ENCODE data around the gene MAST4. TPM values are rescaled to one million over a fixed set of nuclear protein-coding genes. Genes with fewer than 3 reads are reported as not detected.

MAST4 gene
- total RNA-seq, 1 donor from 2014 or later, result 22.3 TPM

DNA sequence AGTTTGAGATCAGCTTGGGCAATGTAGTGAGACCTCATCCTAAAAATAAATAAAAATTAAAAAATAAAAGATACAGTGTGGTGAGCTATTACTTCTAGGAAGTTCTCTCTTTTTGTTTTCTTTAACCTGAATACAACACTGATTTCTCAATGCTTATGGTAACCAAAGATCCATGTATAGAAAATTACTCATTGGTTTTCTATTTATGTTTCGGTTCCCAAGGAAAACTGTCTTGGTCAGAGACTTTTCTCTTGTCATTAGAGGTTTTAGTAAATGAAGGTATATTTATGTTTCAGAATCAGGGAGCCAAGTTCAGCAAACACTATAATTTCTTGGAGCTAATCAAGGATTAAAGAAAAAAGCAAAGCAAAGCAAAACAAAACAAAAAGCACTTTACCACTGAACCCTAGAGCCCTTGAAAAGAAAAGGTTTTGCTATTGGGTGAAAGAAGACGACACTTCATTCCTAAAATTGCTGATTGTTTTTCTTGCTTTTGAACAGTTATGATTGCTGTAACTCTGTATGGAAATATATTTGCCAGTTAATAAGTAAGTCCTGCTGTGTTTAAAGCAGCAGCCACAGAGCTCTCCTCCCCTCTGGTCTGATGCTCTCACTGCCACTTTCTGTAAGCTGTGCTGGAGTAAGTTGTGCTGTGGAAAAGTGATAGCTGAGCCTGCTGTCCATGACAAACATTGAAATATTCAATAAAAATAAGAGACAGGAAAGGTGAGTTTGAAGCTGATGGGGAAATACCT is 302.2 kb downstream of the MAST4 start:
- Histone ChIP-seq H2AFZ (ENCODE audit: low read depth, low read length) (no peak overlapping the region), H3K4me2 (ENCODE audit: low read length) (peak overlapping the region; percentile 25), H3K27me3 (ENCODE audit: insufficient read depth, low read length) (no peaks in the 10 kb centered on the region), H3K4me3 (ENCODE audit: insufficient read depth, low read depth, low read length) (no peak overlapping the region), H4K20me1 (ENCODE audit: insufficient read depth, low read length) (no peaks in the 10 kb centered on the region), H3K9me3 (ENCODE audit: insufficient read depth, low read depth, low read length) (no peaks in the 10 kb centered on the region), H3K79me2 (ENCODE audit: insufficient read depth, low read length) (no peaks in the 10 kb centered on the region), H3K27ac (ENCODE audit: low read depth, low read length) (peak overlapping the region; percentile 25), H3K9ac (ENCODE audit: low read length) (peak overlapping the region; percentile 39), H3K36me3 (ENCODE audit: insufficient read depth, low read length) (no peaks in the 10 kb centered on the region), H3K4me1 (ENCODE audit: insufficient read depth, low read length) (peaks cover 11% of the 10 kb centered on the region)
- TF ChIP-seq, protein P1, sequence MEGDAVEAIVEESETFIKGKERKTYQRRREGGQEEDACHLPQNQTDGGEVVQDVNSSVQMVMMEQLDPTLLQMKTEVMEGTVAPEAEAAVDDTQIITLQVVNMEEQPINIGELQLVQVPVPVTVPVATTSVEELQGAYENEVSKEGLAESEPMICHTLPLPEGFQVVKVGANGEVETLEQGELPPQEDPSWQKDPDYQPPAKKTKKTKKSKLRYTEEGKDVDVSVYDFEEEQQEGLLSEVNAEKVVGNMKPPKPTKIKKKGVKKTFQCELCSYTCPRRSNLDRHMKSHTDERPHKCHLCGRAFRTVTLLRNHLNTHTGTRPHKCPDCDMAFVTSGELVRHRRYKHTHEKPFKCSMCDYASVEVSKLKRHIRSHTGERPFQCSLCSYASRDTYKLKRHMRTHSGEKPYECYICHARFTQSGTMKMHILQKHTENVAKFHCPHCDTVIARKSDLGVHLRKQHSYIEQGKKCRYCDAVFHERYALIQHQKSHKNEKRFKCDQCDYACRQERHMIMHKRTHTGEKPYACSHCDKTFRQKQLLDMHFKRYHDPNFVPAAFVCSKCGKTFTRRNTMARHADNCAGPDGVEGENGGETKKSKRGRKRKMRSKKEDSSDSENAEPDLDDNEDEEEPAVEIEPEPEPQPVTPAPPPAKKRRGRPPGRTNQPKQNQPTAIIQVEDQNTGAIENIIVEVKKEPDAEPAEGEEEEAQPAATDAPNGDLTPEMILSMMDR (IDR thresholded peaks at IDR 0.05; ENCODE audit: insufficient read depth, low read depth, low read length), result no peak
- TF ChIP-seq EZH2 (IDR thresholded peaks at IDR 0.05; ENCODE audit: insufficient read depth, low read length), result no peak
- Mint-ChIP-seq H3K9me3 (ENCODE audit: unreplicated experiment) (no peaks in the 10 kb centered on the region), H3K36me3 (ENCODE audit: low read depth, unreplicated experiment) (no peaks in the 10 kb centered on the region), H3K4me3 (ENCODE audit: unreplicated experiment) (no peak overlapping the region), H3K27ac (ENCODE audit: unreplicated experiment) (no peak overlapping the region), H3K27me3 (ENCODE audit: low read depth, unreplicated experiment) (no peaks in the 10 kb centered on the region), H3K4me1 (ENCODE audit: low read depth, unreplicated experiment) (peaks cover 14% of the 10 kb centered on the region)
- DNase-seq (ENCODE audit: low read depth) (peak; percentile 9), FAIRE-seq (no peak)

DNA sequence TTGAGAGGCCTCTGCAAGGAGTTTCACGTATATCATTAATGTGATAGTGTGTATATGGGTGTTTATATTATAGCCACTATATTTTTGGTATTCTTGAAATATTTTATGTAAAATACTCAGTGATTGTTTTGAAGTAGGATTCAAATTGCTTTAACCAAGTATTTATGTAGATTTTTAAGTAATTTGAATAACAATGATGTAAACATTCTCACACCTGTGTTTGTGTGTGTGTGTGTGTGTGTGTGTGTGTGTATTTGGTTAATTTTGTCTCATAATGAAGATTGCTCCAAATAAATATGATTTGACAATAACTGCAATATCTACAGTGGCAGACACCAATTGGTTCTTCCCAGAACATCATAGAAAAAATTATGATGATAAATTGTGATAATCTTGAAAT is 307.0 kb downstream of the MAST4 start:
- H3K27me3 Mint-ChIP-seq (ENCODE audit: low read depth, unreplicated experiment), result peaks cover 2% of the 10 kb centered on the region
- no peak overlapping the region for H3K4me2 ChIP-seq (ENCODE audit: low read length)

More for the DNA sequence above, 307.0 kb downstream of the MAST4 start:
- Mint-ChIP-seq H3K27ac (ENCODE audit: unreplicated experiment) (no peak overlapping the region), H3K4me1 (ENCODE audit: low read depth, unreplicated experiment) (peaks cover 9% of the 10 kb centered on the region), H3K36me3 (ENCODE audit: low read depth, unreplicated experiment) (no peaks in the 10 kb centered on the region), H3K4me3 (ENCODE audit: unreplicated experiment) (no peak overlapping the region), H3K9me3 (ENCODE audit: unreplicated experiment) (no peaks in the 10 kb centered on the region)
- Histone ChIP-seq H3K9me3 (ENCODE audit: insufficient read depth, low read depth, low read length) (no peaks in the 10 kb centered on the region), H3K9ac (ENCODE audit: low read length) (no peak overlapping the region), H3K36me3 (ENCODE audit: insufficient read depth, low read length) (no peaks in the 10 kb centered on the region), H3K27ac (ENCODE audit: low read depth, low read length) (no peak overlapping the region), H3K27me3 (ENCODE audit: insufficient read depth, low read length) (no peaks in the 10 kb centered on the region), H3K79me2 (ENCODE audit: insufficient read depth, low read length) (no peaks in the 10 kb centered on the region), H2AFZ (ENCODE audit: low read depth, low read length) (no peak overlapping the region), H4K20me1 (ENCODE audit: insufficient read depth, low read length) (no peaks in the 10 kb centered on the region), H3K4me3 (ENCODE audit: insufficient read depth, low read depth, low read length) (no peak overlapping the region), H3K4me1 (ENCODE audit: insufficient read depth, low read length) (peaks cover 5% of the 10 kb centered on the region)
- no peak for TF ChIP-seq EZH2 (IDR thresholded peaks at IDR 0.05; ENCODE audit: insufficient read depth, low read length)
- TF ChIP-seq, protein P1 (IDR thresholded peaks at IDR 0.05; ENCODE audit: insufficient read depth, low read depth, low read length), result no peak
- FAIRE-seq (no peak), DNase-seq (ENCODE audit: low read depth) (no peak)
